HFFc6 (cell line): ENCODE data around the gene HILPDA. TPM values are rescaled to one million over a fixed set of nuclear protein-coding genes. Genes with fewer than 3 reads are reported as not detected.

ENCODE experiments used
- DNase-seq: peaks from one replicate; pipeline ENCODE4 v3.0.0-alpha.2; 2018
- H3K27ac Mint-ChIP-seq: 2 replicates; pipeline ENCODE4 v1.8.0; 2020; ENCODE audit warnings: mild to moderate bottlenecking, mixed read lengths
- H3K27me3 Mint-ChIP-seq: 2 replicates; pipeline ENCODE4 v1.8.0; 2021; ENCODE audit warnings: mild to moderate bottlenecking, moderate library complexity, mixed read lengths; ENCODE audit not compliant: insufficient read depth
- H3K36me3 Mint-ChIP-seq: 2 replicates; pipeline ENCODE4 v1.8.0; 2021; ENCODE audit warnings: low read depth, mixed read lengths
- H3K4me1 Mint-ChIP-seq: 2 replicates; pipeline ENCODE4 v1.8.0; 2020; ENCODE audit warnings: low read depth, mixed read lengths
- H3K4me3 Mint-ChIP-seq: 2 replicates; pipeline ENCODE4 v1.8.0; 2020; ENCODE audit warnings: mild to moderate bottlenecking, moderate library complexity, mixed read lengths
- H3K9me3 Mint-ChIP-seq: 2 replicates; pipeline ENCODE4 v1.8.0; 2020; ENCODE audit warnings: mild to moderate bottlenecking, mixed read lengths
- total RNA-seq, 6 experiments: library from RNA; stranded (reverse); fragmentation: NEBNext Ultra II Directional; extraction: Animal tissue kit (Norgen Biotek cat#: 25700); gene quantifications; 2 replicates in 1 of 6; 3 replicates in 5 of 6; pipeline ENCODE4 v1.2.3, GENCODE V29; 2021
- TF ChIP-seq, protein P1 (sequence below): fragments of 200-600 bp; sonication (generic); IDR thresholded peaks from 2 replicates; pipeline ENCODE4 v1.5.0; 2021; ENCODE audit warnings: antibody characterized with exemption, mild to moderate bottlenecking

The HILPDA gene
- total RNA-seq, 6 experiments from 2014 or later: 6.3 to 9.0 (median 7.2) TPM

DNA sequence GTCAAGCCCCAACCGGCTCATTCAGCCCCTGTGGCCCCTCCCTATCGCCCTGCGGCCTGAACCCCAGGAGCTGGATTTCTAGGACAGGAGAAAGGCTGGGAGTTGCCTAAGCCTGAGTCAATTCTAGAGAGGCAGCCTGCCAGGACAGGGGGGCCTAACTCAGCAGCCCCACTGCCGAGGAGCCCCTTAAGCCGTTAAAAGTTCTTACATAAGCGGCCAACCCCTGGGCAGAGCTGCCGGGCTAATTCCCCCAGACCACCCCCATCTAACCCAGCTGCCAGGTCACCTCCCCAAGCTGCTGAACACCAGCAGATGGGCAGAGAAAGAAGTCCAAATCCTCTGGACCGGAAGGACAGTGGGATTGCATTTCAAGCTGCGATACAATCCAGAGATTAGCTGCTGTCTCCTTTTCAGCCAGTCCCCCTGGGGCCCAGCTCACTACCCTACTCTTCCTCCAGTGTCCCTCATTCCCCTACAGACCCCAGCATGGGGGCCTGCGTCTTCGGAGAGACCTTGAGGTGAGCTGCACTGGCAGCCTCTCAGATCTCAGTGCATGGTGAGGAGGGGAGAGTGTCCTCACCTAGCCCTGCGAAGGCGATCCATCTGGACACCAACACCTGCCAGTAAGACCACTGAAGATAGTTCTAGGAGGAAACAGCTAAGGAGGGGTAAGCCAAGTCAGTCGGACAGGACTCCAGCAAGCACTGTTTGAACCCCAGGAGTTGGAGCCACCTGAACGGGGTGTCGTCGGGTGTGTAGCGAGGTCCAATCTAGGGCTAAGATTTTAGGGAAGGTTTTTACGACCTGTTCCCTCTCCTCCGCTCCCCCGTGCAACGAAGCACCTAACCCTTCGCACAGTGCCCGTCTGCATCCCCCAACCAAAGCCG lies 46.7 kb upstream of the HILPDA start:
- Mint-ChIP-seq H3K27ac (peak overlapping the region; percentile 59), H3K27me3 (peaks cover 7% of the 10 kb centered on the region)
- no peak for DNase-seq

DNA sequence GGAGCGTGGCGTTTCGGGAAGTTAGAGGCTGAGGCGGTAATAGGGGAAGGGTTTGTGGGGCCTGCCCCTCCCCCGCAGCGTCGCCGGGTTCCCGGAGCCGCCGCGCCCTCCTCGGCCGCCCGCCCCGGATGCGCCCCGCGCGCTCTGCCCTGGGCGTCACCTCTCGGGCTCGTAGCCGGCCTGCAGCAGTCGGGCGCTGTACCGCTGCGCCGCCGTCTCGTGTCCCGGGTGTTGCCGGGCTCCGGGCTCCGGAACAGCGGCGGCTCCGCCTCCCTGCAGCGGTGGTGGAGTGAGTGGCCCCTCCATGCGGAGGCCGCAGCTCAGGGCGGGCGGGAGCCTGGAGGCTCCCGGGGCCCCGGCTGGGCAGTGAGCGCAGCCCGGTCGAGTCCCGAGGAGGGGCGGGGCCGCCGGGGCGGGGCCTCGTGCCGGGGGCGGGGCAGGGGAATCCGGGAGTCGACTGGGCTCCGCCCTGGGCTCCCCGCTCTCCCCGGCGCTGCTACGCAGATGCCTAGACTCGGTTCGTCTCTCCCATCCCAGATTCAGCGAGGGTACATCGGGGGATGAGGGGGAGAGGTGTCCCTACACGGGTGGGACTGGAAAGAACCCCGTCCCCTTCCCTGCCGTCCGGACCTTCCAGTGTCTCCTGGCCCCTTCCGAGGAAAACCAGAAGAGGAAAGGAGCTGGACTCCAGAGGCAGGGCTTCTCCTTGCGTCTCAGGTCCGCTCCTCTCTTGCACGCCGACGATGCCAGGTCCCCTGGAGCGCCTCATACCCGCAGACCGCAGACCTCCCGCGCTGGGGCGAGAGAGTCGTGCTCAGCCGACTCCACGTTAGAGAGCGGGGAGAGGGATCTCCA lies 45.9 kb upstream of the HILPDA start, which contains the start of gene IMPDH1:
IMPDH1 (minus strand) TSS at position 387 of the 855 bp plus-strand sequence; CDS start at position 306, 81 bp downstream.
- H3K4me3 Mint-ChIP-seq: peak within 1 kb of the TSS; percentile 90
- H3K27ac Mint-ChIP-seq: peak within 1 kb of the TSS; percentile 86
- peak; percentile 75 for DNase-seq
- TF ChIP-seq, protein P1, sequence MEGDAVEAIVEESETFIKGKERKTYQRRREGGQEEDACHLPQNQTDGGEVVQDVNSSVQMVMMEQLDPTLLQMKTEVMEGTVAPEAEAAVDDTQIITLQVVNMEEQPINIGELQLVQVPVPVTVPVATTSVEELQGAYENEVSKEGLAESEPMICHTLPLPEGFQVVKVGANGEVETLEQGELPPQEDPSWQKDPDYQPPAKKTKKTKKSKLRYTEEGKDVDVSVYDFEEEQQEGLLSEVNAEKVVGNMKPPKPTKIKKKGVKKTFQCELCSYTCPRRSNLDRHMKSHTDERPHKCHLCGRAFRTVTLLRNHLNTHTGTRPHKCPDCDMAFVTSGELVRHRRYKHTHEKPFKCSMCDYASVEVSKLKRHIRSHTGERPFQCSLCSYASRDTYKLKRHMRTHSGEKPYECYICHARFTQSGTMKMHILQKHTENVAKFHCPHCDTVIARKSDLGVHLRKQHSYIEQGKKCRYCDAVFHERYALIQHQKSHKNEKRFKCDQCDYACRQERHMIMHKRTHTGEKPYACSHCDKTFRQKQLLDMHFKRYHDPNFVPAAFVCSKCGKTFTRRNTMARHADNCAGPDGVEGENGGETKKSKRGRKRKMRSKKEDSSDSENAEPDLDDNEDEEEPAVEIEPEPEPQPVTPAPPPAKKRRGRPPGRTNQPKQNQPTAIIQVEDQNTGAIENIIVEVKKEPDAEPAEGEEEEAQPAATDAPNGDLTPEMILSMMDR: no peak
- peaks cover 6% of the 10 kb centered on the region; the same call in 1 of the 2 replicates for H3K36me3 Mint-ChIP-seq
- peaks cover 7% of the 10 kb centered on the region for H3K27me3 Mint-ChIP-seq
- peaks cover 10% of the 10 kb centered on the region for H3K9me3 Mint-ChIP-seq
- peaks cover 17% of the 10 kb centered on the region for H3K4me1 Mint-ChIP-seq

More for the DNA sequence above, 46.7 kb upstream of the HILPDA start:
- Mint-ChIP-seq H3K4me1 (peaks cover 26% of the 10 kb centered on the region), H3K9me3 (peaks cover 9% of the 10 kb centered on the region), H3K4me3 (peak overlapping the region; percentile 90), H3K36me3 (peaks cover 6% of the 10 kb centered on the region; the same call in 1 of the 2 replicates)
- TF ChIP-seq, protein P1: no peak

DNA sequence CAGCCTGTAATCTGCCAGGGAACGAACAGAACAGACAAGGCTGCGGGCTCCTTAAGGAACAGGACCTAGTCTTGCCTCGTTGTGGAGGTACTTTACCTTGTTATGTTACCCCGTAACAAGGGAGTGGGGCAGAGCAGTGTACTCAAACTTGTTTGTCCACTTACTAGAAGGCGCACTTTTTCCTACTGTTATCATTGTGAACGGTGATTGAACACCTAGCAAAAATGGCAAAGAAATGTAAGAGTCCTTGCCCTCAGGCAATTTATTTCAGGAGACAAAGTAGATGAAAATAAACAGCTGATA lies 45.3 kb upstream of the HILPDA start:
- Mint-ChIP-seq H3K36me3 (peaks cover 6% of the 10 kb centered on the region; the same call in 1 of the 2 replicates), H3K9me3 (peaks cover 10% of the 10 kb centered on the region), H3K4me3 (peak overlapping the region; percentile 90), H3K27me3 (peaks cover 7% of the 10 kb centered on the region), H3K27ac (peak overlapping the region; percentile 86), H3K4me1 (peaks cover 15% of the 10 kb centered on the region)
- DNase-seq: no peak
- TF ChIP-seq, protein P1: no peak

DNA sequence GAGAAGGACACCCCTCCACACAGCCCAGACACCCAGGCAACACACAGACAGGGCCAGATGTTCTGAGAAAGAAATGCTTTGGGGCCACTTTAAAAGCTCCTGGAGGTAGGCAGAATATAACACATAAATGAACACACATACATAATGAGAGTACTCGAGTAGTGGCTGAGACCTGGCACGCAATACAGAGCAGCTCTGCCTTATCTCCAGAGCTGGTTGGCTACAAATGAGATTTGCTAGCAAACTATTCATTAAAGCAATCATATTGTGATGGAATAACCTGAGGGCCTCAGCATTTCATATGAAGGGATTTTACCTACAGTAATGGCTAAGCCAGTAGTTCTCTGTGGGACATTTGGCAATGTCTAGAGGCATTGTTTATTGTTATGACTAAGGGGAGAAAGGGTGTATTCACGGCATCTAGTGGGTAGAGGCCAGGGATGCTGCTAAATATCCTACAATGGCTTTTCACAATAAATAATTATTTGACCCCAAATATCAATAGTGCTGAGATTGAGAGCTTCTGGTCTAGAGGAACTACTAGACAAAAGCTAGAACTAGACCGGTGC lies 40.4 kb upstream of the HILPDA start:
- TF ChIP-seq, protein P1: no peak
- peaks cover 17% of the 10 kb centered on the region for H3K27me3 Mint-ChIP-seq

GRCh38 chr7:128417071-128417470 lies 38.6 kb upstream of the HILPDA start:
- no peak overlapping the region for H3K4me3 Mint-ChIP-seq
- no peak overlapping the region for H3K27ac Mint-ChIP-seq
- H3K27me3 Mint-ChIP-seq: peaks cover 18% of the 10 kb centered on the region
- TF ChIP-seq, protein P1: no peak
- peaks cover 6% of the 10 kb centered on the region; the same call in 1 of the 2 replicates for H3K4me1 Mint-ChIP-seq
- H3K36me3 Mint-ChIP-seq: peaks cover 6% of the 10 kb centered on the region; the same call in 1 of the 2 replicates
- no peak for DNase-seq
- peaks cover 10% of the 10 kb centered on the region for H3K9me3 Mint-ChIP-seq

More for the DNA sequence above, 40.4 kb upstream of the HILPDA start:
- DNase-seq: no peak
- H3K9me3 Mint-ChIP-seq: peaks cover 10% of the 10 kb centered on the region
- H3K36me3 Mint-ChIP-seq: peaks cover 6% of the 10 kb centered on the region; the same call in 1 of the 2 replicates
- H3K4me3 Mint-ChIP-seq: no peak overlapping the region
- H3K4me1 Mint-ChIP-seq: peaks cover 10% of the 10 kb centered on the region
- H3K27ac Mint-ChIP-seq: no peak overlapping the region
